SK-N-SH treated with all-trans-retinoic acid at 6 μM for 48 hours (cell line): ENCODE measurements around the gene DCTN4.

Experiments
- ATAC-seq: fragments of 200-7000 bp; cut with Tn5 transposase; 3 replicates; pipeline ENCODE4 v1.9.1; 2020; ENCODE audit warnings: mild to moderate bottlenecking, moderate library complexity
- ARNTL ChIP-seq: fragments of 450-650 bp; formaldehyde crosslinking; IDR thresholded peaks from 2 replicates; pipeline ENCODE4 v1.5.0; 2020; ENCODE audit warnings: low read depth, mild to moderate bottlenecking, moderate library complexity, borderline replicate concordance
- BACH2 ChIP-seq: fragments of 250-450 bp; sonication (Bioruptor Pico); IDR thresholded peaks from 2 replicates; pipeline ENCODE4 v1.9.0; 2021; ENCODE audit warnings: mild to moderate bottlenecking, borderline replicate concordance
- CREB5 ChIP-seq: fragments of 250-450 bp; sonication (Bioruptor Pico); IDR thresholded peaks from 2 replicates; pipeline ENCODE4 v1.5.1; 2020; ENCODE audit warnings: low read depth, mild to moderate bottlenecking, moderate library complexity
- CSDC2 ChIP-seq: fragments of 250-450 bp; sonication (Bioruptor Pico); IDR thresholded peaks from 2 replicates; pipeline ENCODE4 v1.5.0; 2020; ENCODE audit warnings: mild to moderate bottlenecking, moderate library complexity
- ESRRG ChIP-seq: fragments of 250-450 bp; sonication (Bioruptor Pico); IDR thresholded peaks from 2 replicates; pipeline ENCODE4 v1.6.1; 2021; ENCODE audit warnings: mild to moderate bottlenecking
- GLIS3 ChIP-seq: fragments of 250-450 bp; sonication (Bioruptor Pico); IDR thresholded peaks from 2 replicates; pipeline ENCODE4 v1.5.0; 2020; ENCODE audit warnings: mild to moderate bottlenecking, moderate library complexity
- ISL1 ChIP-seq: fragments of 250-450 bp; sonication (Bioruptor Pico); IDR thresholded peaks from 2 replicates; pipeline ENCODE4 v2.1.2; 2022; ENCODE audit warnings: mild to moderate bottlenecking, moderate library complexity
- PPARA ChIP-seq: fragments of 250-450 bp; sonication (Bioruptor Pico); IDR thresholded peaks from 2 replicates; pipeline ENCODE4 v1.5.0; 2020; ENCODE audit warnings: mild to moderate bottlenecking, borderline replicate concordance
- RARB ChIP-seq: fragments of 250-450 bp; sonication (Bioruptor Pico); IDR thresholded peaks from 2 replicates; pipeline ENCODE4 v1.8.0; 2021; ENCODE audit warnings: mild to moderate bottlenecking, moderate library complexity
- SNAI2 ChIP-seq: fragments of 250-450 bp; sonication (Bioruptor Pico); IDR thresholded peaks from 2 replicates; pipeline ENCODE4 v1.5.0; 2020; ENCODE audit warnings: mild to moderate bottlenecking, moderate library complexity
- TCF4 ChIP-seq: fragments of 250-450 bp; sonication (Bioruptor Pico); IDR thresholded peaks from 2 replicates; pipeline ENCODE4 v1.8.0; 2021; ENCODE audit warnings: mild to moderate bottlenecking, moderate library complexity, borderline replicate concordance
- TOX ChIP-seq: fragments of 250-450 bp; sonication (Bioruptor Pico); IDR thresholded peaks from 2 replicates; pipeline ENCODE4 v1.8.0; 2021; ENCODE audit warnings: mild to moderate bottlenecking, moderate library complexity, borderline replicate concordance
- TSHZ2 ChIP-seq: fragments of 250-450 bp; sonication (Bioruptor Pico); IDR thresholded peaks from 2 replicates; pipeline ENCODE4 v1.5.0; 2020; ENCODE audit warnings: mild to moderate bottlenecking, moderate library complexity
- ZFP3 ChIP-seq: fragments of 250-450 bp; sonication (Bioruptor Pico); IDR thresholded peaks from 2 replicates; pipeline ENCODE4 v1.5.0; 2020; ENCODE audit warnings: mild to moderate bottlenecking, moderate library complexity
- ZFP30 ChIP-seq: fragments of 450-650 bp; formaldehyde crosslinking; IDR thresholded peaks from 2 replicates; pipeline ENCODE4 v1.5.0; 2022; ENCODE audit warnings: mild to moderate bottlenecking, moderate library complexity
- ZNF565 ChIP-seq: fragments of 450-650 bp; formaldehyde crosslinking; conservative IDR thresholded peaks from 2 replicates; pipeline ENCODE4 v1.5.0; 2020; ENCODE audit warnings: low read depth, mild to moderate bottlenecking, moderate library complexity
- ZNF70 ChIP-seq: fragments of 450-650 bp; formaldehyde crosslinking; IDR thresholded peaks from 2 replicates; pipeline ENCODE4 v1.5.0; 2020; ENCODE audit warnings: mild to moderate bottlenecking, moderate library complexity
- ZNF8 ChIP-seq: fragments of 450-650 bp; formaldehyde crosslinking; IDR thresholded peaks from 2 replicates; pipeline ENCODE4 v1.5.0; 2020; ENCODE audit warnings: mild to moderate bottlenecking, moderate library complexity
- TF ChIP-seq, protein P1 (sequence below): fragments of 250-450 bp; sonication (Bioruptor Pico); IDR thresholded peaks from 2 replicates; pipeline ENCODE4 v1.5.1; 2021; ENCODE audit warnings: mild to moderate bottlenecking, moderate library complexity
- TF ChIP-seq, protein P2 (sequence below): fragments of 250-450 bp; sonication (Bioruptor Pico); IDR thresholded peaks from 2 replicates; pipeline ENCODE4 v1.8.0; 2020; ENCODE audit warnings: mild to moderate bottlenecking, moderate library complexity, borderline replicate concordance

DCTN4 gene

DNA sequence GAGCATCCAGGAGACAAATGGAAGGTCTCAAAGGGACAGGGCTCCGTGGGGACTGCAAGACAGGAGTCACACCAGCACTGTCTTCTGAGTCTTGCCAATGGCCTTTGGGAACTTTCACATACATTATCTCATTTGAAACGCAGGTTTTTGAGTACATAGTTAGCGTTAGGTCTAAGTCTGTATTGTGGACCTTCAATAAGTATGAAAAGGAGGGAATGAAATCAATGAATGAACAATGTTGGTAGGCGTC, 442 bp upstream of the DCTN4 start:
- TF ChIP-seq ESRRG (CRISPR knock-in tag) (no peak), PPARA (no peak), TCF4 (CRISPR knock-in tag) (no peak), SNAI2 (CRISPR knock-in tag) (no peak), ISL1 (CRISPR knock-in tag) (no peak), ZFP30 (no peak), TOX (CRISPR knock-in tag) (no peak), RARB (no peak), ZNF565 (no peak), ZNF8 (CRISPR knock-in tag) (no peak), ZNF70 (CRISPR knock-in tag) (no peak), ARNTL (CRISPR knock-in tag) (no peak), GLIS3 (CRISPR knock-in tag) (no peak), BACH2 (CRISPR knock-in tag) (no peak), TSHZ2 (CRISPR knock-in tag) (no peak), CREB5 (CRISPR knock-in tag) (no peak), CSDC2 (CRISPR knock-in tag) (no peak)
- TF ChIP-seq, protein P1, sequence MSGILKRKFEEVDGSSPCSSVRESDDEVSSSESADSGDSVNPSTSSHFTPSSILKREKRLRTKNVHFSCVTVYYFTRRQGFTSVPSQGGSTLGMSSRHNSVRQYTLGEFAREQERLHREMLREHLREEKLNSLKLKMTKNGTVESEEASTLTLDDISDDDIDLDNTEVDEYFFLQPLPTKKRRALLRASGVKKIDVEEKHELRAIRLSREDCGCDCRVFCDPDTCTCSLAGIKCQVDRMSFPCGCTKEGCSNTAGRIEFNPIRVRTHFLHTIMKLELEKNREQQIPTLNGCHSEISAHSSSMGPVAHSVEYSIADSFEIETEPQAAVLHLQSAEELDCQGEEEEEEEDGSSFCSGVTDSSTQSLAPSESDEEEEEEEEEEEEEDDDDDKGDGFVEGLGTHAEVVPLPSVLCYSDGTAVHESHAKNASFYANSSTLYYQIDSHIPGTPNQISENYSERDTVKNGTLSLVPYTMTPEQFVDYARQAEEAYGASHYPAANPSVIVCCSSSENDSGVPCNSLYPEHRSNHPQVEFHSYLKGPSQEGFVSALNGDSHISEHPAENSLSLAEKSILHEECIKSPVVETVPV (CRISPR knock-in tag) = no peak
- ATAC-seq = no peak

DNA sequence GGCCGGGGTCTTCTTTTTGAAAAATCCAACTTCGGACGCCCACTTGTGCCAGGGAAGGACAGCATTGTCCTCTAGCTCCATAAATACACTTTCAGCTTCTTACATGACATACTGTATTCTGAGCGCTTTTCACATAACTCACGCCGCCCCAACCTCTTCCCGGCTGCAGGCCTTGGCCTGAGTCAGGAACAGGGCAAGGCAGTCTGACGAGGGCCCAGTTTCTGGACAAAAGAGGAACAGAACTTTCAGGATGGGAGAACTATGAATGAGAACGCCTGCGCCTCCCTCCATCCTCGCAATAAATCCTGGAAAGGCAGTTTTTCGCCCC, 650 bp downstream of the DCTN4 start:
- TF ChIP-seq RARB (no peak), CSDC2 (CRISPR knock-in tag) (0 out of 2 replicates have a peak, but pooled peaks have one; percentile 26), ESRRG (CRISPR knock-in tag) (0 out of 2 replicates have a peak, but pooled peaks have one; percentile 36)
- TF ChIP-seq, protein P1 (CRISPR knock-in tag) = no peak
- TF ChIP-seq, protein P2, sequence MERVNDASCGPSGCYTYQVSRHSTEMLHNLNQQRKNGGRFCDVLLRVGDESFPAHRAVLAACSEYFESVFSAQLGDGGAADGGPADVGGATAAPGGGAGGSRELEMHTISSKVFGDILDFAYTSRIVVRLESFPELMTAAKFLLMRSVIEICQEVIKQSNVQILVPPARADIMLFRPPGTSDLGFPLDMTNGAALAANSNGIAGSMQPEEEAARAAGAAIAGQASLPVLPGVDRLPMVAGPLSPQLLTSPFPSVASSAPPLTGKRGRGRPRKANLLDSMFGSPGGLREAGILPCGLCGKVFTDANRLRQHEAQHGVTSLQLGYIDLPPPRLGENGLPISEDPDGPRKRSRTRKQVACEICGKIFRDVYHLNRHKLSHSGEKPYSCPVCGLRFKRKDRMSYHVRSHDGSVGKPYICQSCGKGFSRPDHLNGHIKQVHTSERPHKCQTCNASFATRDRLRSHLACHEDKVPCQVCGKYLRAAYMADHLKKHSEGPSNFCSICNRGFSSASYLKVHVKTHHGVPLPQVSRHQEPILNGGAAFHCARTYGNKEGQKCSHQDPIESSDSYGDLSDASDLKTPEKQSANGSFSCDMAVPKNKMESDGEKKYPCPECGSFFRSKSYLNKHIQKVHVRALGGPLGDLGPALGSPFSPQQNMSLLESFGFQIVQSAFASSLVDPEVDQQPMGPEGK (CRISPR knock-in tag) = no peak
- peak; percentile 47 for ATAC-seq

DNA sequence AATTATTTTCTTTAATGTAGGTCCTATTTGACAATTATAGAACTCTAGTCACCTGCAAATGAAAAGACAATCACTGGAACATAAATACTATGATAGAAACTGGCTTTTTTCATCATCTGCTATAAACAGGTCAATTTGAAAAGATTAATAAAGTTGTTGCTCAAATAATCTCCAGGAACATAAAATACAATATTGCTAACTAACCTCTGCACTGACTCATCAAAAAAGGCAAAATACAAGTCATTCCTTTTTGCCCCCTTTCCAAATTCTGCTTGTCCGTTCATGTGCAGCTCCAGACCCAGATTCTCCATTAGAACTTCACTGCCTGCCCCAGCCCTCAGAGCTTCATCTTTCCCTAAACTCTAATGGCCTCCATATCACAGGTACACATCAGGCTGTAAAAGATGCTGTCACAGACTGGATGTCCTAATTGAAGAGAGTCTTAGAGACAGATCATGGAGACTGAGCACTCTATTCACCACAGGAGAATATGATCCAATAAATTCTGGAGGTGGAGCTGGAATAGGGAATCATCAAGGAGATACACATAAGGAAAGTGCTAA, 1.6 kb downstream of the DCTN4 start:
- ATAC-seq = no peak
- no peak for TF ChIP-seq CREB5 (CRISPR knock-in tag)
- TF ChIP-seq CSDC2 (CRISPR knock-in tag) = no peak
- no peak for TF ChIP-seq SNAI2 (CRISPR knock-in tag)
- no peak for TF ChIP-seq ZFP3 (CRISPR knock-in tag)
- TF ChIP-seq ISL1 (CRISPR knock-in tag) = no peak
- TF ChIP-seq TSHZ2 (CRISPR knock-in tag) = no peak
- no peak for TF ChIP-seq ZNF565
- TF ChIP-seq, protein P2 (CRISPR knock-in tag) = no peak
- no peak for TF ChIP-seq BACH2 (CRISPR knock-in tag)
- no peak for TF ChIP-seq PPARA
- no peak for TF ChIP-seq ESRRG (CRISPR knock-in tag)
- TF ChIP-seq, protein P1 (CRISPR knock-in tag) = no peak
